DOHH2 (cell line): ENCODE data around the gene COMMD10.

Source experiments
- H3F3A ChIP-seq: fragments of 200-600 bp; sonication (generic), shearing (Covaris generic); 2 replicates; pipeline ENCODE4 v1.6.0; 2016; ENCODE audit warnings: antibody characterized with exemption, mild to moderate bottlenecking; ENCODE audit not compliant: control insufficient read depth, insufficient read depth
- H3K27ac ChIP-seq: fragments of 200-600 bp; sonication (generic); 2 replicates; pipeline ENCODE4 v1.5.1; 2014; ENCODE audit warnings: low read depth, mild to moderate bottlenecking, low read length, moderate library complexity
- H3K27me3 ChIP-seq: fragments of 200-600 bp; sonication (generic); 2 replicates; pipeline ENCODE4 v1.6.1; 2014; ENCODE audit warnings: mild to moderate bottlenecking, low read length, mixed read lengths; ENCODE audit not compliant: control insufficient read depth
- H3K36me3 ChIP-seq: fragments of 200-600 bp; sonication (generic); 2 replicates; pipeline ENCODE4 v1.6.1; 2014; ENCODE audit warnings: mild to moderate bottlenecking, low read length, moderate library complexity, mixed read lengths; ENCODE audit not compliant: control insufficient read depth
- H3K4me1 ChIP-seq: fragments of 200-600 bp; sonication (generic); 2 replicates; pipeline ENCODE4 v1.6.1; 2014; ENCODE audit warnings: mild to moderate bottlenecking, low read length, mixed read lengths; ENCODE audit not compliant: control insufficient read depth
- H3K4me2 ChIP-seq: fragments of 200-600 bp; sonication (generic); 2 replicates; pipeline ENCODE4 v1.6.0; 2014; ENCODE audit warnings: mild to moderate bottlenecking, low read length, moderate library complexity
- H3K4me3 ChIP-seq: fragments of 200-600 bp; sonication (generic); 2 replicates; pipeline ENCODE4 v1.5.1; 2014; ENCODE audit warnings: mild to moderate bottlenecking, low read length, mixed read lengths
- H3K79me2 ChIP-seq: fragments of 200-600 bp; sonication (generic); 2 replicates; pipeline ENCODE4 v1.6.1; 2014; ENCODE audit warnings: mild to moderate bottlenecking, low read length, mixed read lengths; ENCODE audit not compliant: control insufficient read depth
- H3K9me2 ChIP-seq: fragments of 200-600 bp; sonication (generic); replicated peaks from 2 replicates; pipeline ENCODE4 v1.6.1; 2014; ENCODE audit warnings: mild to moderate bottlenecking, low read length, mixed read lengths; ENCODE audit not compliant: control insufficient read depth
- H3K9me3 ChIP-seq: fragments of 200-600 bp; sonication (generic); 2 replicates; pipeline ENCODE4 v1.6.1; 2014; ENCODE audit warnings: antibody characterized with exemption, low read length, mixed read lengths; ENCODE audit not compliant: control insufficient read depth, insufficient read depth
- H4K20me1 ChIP-seq: fragments of 200-600 bp; sonication (generic); 2 replicates; pipeline ENCODE4 v1.6.0; 2014; ENCODE audit warnings: low read depth, mild to moderate bottlenecking, antibody characterized with exemption, low read length, moderate library complexity; ENCODE audit not compliant: control insufficient read depth, insufficient read depth
- EZH2phosphoT487 ChIP-seq: fragments of 200-600 bp; sonication (generic); IDR thresholded peaks from 2 replicates; pipeline ENCODE4 v1.6.1; 2017; ENCODE audit warnings: borderline replicate concordance, mild to moderate bottlenecking, antibody characterized with exemption, low read length, moderate library complexity, mixed read lengths
- TF ChIP-seq, protein P1 (sequence below): fragments of 200-600 bp; sonication (generic); IDR thresholded peaks from one replicate; pipeline ENCODE4 v1.5.1; 2014; ENCODE audit warnings: antibody characterized with exemption, mild to moderate bottlenecking, low read depth, low read length; ENCODE audit not compliant: poor library complexity, severe bottlenecking

COMMD10 gene

GRCh38 chr5:116248432-116248831, 163.6 kb downstream of the COMMD10 start:
- H3K27me3 ChIP-seq, result no peaks in the 10 kb centered on the region

DNA sequence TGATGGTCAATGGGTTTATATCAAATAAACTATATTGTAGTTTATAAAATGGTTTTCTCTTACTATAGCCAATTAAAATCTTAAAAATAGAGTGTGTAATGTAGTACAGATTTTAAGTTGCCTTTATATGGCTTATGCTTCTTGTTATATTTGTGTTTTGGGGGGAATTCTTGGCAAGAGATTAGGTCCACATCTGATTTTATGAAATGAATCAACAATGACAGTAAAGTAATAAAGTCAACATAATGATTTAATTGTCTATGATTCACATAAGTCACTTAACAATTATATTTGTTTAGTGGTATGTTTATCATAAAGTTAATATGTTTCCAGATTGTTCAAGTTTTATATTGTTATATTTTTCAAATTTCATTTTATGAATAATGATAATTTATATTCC, 164.8 kb downstream of the COMMD10 start:
- Histone ChIP-seq H3K79me2 (no peaks in the 10 kb centered on the region), H3K27ac (no peak overlapping the region), H3K4me1 (no peaks in the 10 kb centered on the region), H3K4me3 (no peak overlapping the region), H3K9me3 (no peaks in the 10 kb centered on the region), H3F3A (no peaks in the 10 kb centered on the region), H3K27me3 (no peaks in the 10 kb centered on the region), H3K36me3 (no peaks in the 10 kb centered on the region), H4K20me1 (no peaks in the 10 kb centered on the region), H3K9me2 (no peaks in the 10 kb centered on the region), H3K4me2 (no peak overlapping the region)
- TF ChIP-seq EZH2phosphoT487, result no peak
- TF ChIP-seq, protein P1, sequence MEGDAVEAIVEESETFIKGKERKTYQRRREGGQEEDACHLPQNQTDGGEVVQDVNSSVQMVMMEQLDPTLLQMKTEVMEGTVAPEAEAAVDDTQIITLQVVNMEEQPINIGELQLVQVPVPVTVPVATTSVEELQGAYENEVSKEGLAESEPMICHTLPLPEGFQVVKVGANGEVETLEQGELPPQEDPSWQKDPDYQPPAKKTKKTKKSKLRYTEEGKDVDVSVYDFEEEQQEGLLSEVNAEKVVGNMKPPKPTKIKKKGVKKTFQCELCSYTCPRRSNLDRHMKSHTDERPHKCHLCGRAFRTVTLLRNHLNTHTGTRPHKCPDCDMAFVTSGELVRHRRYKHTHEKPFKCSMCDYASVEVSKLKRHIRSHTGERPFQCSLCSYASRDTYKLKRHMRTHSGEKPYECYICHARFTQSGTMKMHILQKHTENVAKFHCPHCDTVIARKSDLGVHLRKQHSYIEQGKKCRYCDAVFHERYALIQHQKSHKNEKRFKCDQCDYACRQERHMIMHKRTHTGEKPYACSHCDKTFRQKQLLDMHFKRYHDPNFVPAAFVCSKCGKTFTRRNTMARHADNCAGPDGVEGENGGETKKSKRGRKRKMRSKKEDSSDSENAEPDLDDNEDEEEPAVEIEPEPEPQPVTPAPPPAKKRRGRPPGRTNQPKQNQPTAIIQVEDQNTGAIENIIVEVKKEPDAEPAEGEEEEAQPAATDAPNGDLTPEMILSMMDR, result no peak

More at GRCh38 chr5:116248432-116248831, 163.6 kb downstream of the COMMD10 start:
- no peak overlapping the region for H3K27ac ChIP-seq
- no peak overlapping the region for H3K4me2 ChIP-seq
- H3K9me3 ChIP-seq, result no peaks in the 10 kb centered on the region
- H4K20me1 ChIP-seq, result no peaks in the 10 kb centered on the region
- no peaks in the 10 kb centered on the region for H3K4me1 ChIP-seq
- TF ChIP-seq EZH2phosphoT487, result no peak
- TF ChIP-seq, protein P1, result no peak
- no peak overlapping the region for H3K4me3 ChIP-seq
- no peaks in the 10 kb centered on the region for H3K79me2 ChIP-seq
- no peaks in the 10 kb centered on the region for H3K9me2 ChIP-seq
- H3F3A ChIP-seq, result no peaks in the 10 kb centered on the region
- H3K36me3 ChIP-seq, result no peaks in the 10 kb centered on the region

GRCh38 chr5:116256717-116257116, 171.9 kb downstream of the COMMD10 start:
- Histone ChIP-seq H4K20me1 (no peaks in the 10 kb centered on the region), H3F3A (no peaks in the 10 kb centered on the region)
- TF ChIP-seq, protein P1, result no peak

GRCh38 chr5:116265471-116265870, 180.6 kb downstream of the COMMD10 start:
- Histone ChIP-seq H3K4me3 (no peak overlapping the region), H4K20me1 (no peaks in the 10 kb centered on the region), H3K9me2 (no peaks in the 10 kb centered on the region), H3K9me3 (no peaks in the 10 kb centered on the region; the same call in 1 of the 2 replicates), H3F3A (no peaks in the 10 kb centered on the region), H3K27ac (no peak overlapping the region), H3K4me2 (no peak overlapping the region), H3K4me1 (no peaks in the 10 kb centered on the region), H3K36me3 (no peaks in the 10 kb centered on the region; the same call in 1 of the 2 replicates), H3K79me2 (no peaks in the 10 kb centered on the region), H3K27me3 (no peaks in the 10 kb centered on the region)
- TF ChIP-seq EZH2phosphoT487, result no peak
- TF ChIP-seq, protein P1, result no peak

More at GRCh38 chr5:116256717-116257116, 171.9 kb downstream of the COMMD10 start:
- Histone ChIP-seq H3K4me2 (no peak overlapping the region), H3K27me3 (no peaks in the 10 kb centered on the region), H3K27ac (no peak overlapping the region), H3K36me3 (no peaks in the 10 kb centered on the region), H3K4me1 (no peaks in the 10 kb centered on the region), H3K79me2 (no peaks in the 10 kb centered on the region), H3K9me2 (no peaks in the 10 kb centered on the region), H3K4me3 (no peak overlapping the region), H3K9me3 (no peaks in the 10 kb centered on the region)
